ENCODE data around the gene YBEY. TPM values are rescaled to one million over a fixed set of nuclear protein-coding genes. Genes with fewer than 3 reads are reported as not detected.
A peak's percentile ranks its signal among the peaks of the same experiment; 100 is the strongest.

The YBEY gene
- total and polyA plus RNA-seq, 2 of the 13 experiments (the other 11 are each of a cell fraction or from before 2014, with no cell fraction given), result 6.5 to 8.9 TPM

DNA sequence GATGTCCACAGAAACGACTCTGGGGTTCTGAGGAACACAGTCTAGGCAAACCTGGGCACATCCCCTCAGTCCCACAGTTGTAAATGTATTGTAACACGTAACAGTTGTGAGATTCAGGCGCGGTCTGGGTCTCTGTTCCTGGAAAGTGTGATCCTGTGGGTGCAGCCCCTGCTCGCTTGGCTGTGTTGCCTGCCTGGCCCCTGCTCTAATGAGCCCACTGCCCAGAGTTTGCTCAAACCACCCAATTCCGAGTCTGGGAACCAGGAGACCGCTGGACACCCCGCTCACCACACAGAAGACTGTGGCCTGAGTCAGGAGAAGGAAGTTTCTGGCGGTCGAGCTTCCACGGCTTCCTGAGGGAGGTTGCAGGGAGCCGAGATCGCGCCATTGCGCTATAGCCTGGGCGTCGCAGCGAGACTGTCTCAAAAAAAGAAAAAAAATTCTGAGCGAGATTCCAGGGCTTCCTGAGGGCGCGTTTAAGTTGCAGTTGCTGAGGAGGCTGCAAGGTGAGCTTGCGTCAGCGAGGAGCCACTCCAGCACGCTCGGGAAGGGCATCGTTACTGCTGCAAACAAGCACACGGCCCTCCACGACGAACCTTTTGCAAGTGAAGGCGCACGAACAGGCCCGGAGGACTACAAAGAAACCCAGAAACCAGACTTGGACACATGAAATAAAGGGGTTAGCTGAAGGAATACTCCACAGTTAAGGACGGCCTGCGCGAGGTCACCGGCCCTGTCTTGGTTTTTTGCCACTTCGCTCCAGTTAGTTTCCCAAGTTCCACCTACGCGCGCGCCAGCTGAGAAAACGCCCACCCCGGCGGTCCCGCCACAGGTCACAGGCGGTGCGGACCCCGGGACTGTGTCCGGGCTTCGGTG is 36.4 kb downstream of the YBEY start (continued):
- TF ChIP-seq, protein P1, sequence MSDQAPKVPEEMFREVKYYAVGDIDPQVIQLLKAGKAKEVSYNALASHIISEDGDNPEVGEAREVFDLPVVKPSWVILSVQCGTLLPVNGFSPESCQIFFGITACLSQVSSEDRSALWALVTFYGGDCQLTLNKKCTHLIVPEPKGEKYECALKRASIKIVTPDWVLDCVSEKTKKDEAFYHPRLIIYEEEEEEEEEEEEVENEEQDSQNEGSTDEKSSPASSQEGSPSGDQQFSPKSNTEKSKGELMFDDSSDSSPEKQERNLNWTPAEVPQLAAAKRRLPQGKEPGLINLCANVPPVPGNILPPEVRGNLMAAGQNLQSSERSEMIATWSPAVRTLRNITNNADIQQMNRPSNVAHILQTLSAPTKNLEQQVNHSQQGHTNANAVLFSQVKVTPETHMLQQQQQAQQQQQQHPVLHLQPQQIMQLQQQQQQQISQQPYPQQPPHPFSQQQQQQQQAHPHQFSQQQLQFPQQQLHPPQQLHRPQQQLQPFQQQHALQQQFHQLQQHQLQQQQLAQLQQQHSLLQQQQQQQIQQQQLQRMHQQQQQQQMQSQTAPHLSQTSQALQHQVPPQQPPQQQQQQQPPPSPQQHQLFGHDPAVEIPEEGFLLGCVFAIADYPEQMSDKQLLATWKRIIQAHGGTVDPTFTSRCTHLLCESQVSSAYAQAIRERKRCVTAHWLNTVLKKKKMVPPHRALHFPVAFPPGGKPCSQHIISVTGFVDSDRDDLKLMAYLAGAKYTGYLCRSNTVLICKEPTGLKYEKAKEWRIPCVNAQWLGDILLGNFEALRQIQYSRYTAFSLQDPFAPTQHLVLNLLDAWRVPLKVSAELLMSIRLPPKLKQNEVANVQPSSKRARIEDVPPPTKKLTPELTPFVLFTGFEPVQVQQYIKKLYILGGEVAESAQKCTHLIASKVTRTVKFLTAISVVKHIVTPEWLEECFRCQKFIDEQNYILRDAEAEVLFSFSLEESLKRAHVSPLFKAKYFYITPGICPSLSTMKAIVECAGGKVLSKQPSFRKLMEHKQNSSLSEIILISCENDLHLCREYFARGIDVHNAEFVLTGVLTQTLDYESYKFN (CRISPR knock-in tag; conservative IDR thresholded peaks at IDR 0.05), result no peak
- no peak for TF ChIP-seq XRCC5 (optimal IDR thresholded peaks at IDR 0.05; ENCODE audit: low read length)
- no peak for TF ChIP-seq NRL (CRISPR knock-in tag; IDR thresholded peaks at IDR 0.05; ENCODE audit: borderline replicate concordance)
- TF ChIP-seq ZNF768 (CRISPR knock-in tag; IDR thresholded peaks at IDR 0.05), result no peak
- TF ChIP-seq BCL6 (CRISPR knock-in tag; IDR thresholded peaks at IDR 0.05), result peak; percentile 40; the same call in 1 of the 2 replicates
- no peak for TF ChIP-seq GTF3A (CRISPR knock-in tag; conservative IDR thresholded peaks at IDR 0.05)
- no peak for TF ChIP-seq FLYWCH1 (CRISPR knock-in tag; IDR thresholded peaks at IDR 0.05)
- TF ChIP-seq, protein P2, sequence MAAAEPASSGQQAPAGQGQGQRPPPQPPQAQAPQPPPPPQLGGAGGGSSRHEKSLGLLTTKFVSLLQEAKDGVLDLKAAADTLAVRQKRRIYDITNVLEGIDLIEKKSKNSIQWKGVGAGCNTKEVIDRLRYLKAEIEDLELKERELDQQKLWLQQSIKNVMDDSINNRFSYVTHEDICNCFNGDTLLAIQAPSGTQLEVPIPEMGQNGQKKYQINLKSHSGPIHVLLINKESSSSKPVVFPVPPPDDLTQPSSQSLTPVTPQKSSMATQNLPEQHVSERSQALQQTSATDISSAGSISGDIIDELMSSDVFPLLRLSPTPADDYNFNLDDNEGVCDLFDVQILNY (CRISPR knock-in tag; conservative IDR thresholded peaks at IDR 0.05), result 0 out of 2 replicates have a peak, but pooled peaks have one; percentile 10
- no peak for TF ChIP-seq ZNF558 (CRISPR knock-in tag; IDR thresholded peaks at IDR 0.05; ENCODE audit: borderline replicate concordance)
- TF ChIP-seq TOPORS (CRISPR knock-in tag; IDR thresholded peaks at IDR 0.05), result no peak
- no peak for TF ChIP-seq ZFP41 (CRISPR knock-in tag; IDR thresholded peaks at IDR 0.05; ENCODE audit: borderline replicate concordance)
- peak; percentile 20; the same call in 1 of the 2 replicates for TF ChIP-seq HOXD1 (CRISPR knock-in tag; IDR thresholded peaks at IDR 0.05)
- TF ChIP-seq, protein P3, sequence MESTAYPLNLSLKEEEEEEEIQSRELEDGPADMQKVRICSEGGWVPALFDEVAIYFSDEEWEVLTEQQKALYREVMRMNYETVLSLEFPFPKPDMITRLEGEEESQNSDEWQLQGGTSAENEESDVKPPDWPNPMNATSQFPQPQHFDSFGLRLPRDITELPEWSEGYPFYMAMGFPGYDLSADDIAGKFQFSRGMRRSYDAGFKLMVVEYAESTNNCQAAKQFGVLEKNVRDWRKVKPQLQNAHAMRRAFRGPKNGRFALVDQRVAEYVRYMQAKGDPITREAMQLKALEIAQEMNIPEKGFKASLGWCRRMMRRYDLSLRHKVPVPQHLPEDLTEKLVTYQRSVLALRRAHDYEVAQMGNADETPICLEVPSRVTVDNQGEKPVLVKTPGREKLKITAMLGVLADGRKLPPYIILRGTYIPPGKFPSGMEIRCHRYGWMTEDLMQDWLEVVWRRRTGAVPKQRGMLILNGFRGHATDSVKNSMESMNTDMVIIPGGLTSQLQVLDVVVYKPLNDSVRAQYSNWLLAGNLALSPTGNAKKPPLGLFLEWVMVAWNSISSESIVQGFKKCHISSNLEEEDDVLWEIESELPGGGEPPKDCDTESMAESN (CRISPR knock-in tag; conservative IDR thresholded peaks at IDR 0.05), result no peak
- TF ChIP-seq NR2F6 (IDR thresholded peaks at IDR 0.05), result no peak
- no peak for TF ChIP-seq NR2F6 (CRISPR knock-in tag; IDR thresholded peaks at IDR 0.05)
- TF ChIP-seq SIN3A (IDR thresholded peaks at IDR 0.05; ENCODE audit: borderline replicate concordance, low read depth, low read length), result no peak
- TF ChIP-seq, protein P4, sequence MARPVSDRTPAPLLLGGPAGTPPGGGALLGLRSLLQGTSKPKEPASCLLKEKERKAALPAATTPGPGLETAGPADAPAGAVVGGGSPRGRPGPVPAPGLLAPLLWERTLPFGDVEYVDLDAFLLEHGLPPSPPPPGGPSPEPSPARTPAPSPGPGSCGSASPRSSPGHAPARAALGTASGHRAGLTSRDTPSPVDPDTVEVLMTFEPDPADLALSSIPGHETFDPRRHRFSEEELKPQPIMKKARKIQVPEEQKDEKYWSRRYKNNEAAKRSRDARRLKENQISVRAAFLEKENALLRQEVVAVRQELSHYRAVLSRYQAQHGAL (CRISPR knock-in tag; IDR thresholded peaks at IDR 0.05; ENCODE audit: not compliant biosample characterization), result no peak
- no peak for TF ChIP-seq SRSF4 (IDR thresholded peaks at IDR 0.05; ENCODE audit: low read depth, low read length, poor library complexity, severe bottlenecking)
- no peak for TF ChIP-seq NFRKB (IDR thresholded peaks at IDR 0.05)
